Cardiac fibroblast (primary cell): ENCODE data around the gene PPRC1.

Experiments used
- DNase-seq, 2 donors: peaks; one replicate each; pipeline versions ENCODE4 v3.0.0 to v3.0.0-alpha.2; 2010; ENCODE audit warnings: low read depth in 2 of 2
- H3K4me3 ChIP-seq, 2 donors: replicated peaks in 1 of 2; 1 replicate in 1 of 2; 2 replicates in 1 of 2; pipeline ENCODE4 v1.5.1; 2011; ENCODE audit warnings: low read depth in 2 of 2, low read length in 2 of 2, mild to moderate bottlenecking in 2 of 2, moderate library complexity in 1 of 2
- CTCF ChIP-seq: IDR thresholded peaks from one replicate; pipeline ENCODE4 v1.5.1; 2011; ENCODE audit warnings: low read depth, mild to moderate bottlenecking, low read length, inconsistent platforms

PPRC1 gene

DNA sequence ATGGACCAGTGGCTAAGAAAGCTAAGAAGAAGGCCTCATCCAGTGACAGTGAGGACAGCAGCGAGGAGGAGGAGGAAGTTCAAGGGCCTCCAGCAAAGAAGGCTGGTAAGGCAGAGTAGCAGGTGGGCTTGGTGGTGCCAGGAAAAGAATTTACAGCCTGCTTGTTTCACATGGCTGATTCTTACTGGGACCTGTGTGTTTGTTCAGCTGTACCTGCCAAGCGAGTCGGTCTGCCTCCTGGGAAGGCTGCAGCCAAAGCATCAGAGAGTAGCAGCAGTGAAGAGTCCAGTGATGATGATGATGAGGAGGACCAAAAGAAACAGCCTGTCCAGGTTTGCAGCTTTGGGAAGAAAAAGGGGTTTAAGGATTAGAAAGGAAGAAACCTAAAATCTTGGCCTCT is 24.4 kb downstream of the PPRC1 start:
- DNase-seq, result no peak
- no peak overlapping the region for H3K4me3 ChIP-seq
- no peak for TF ChIP-seq CTCF

- DNase-seq, result peak in 1 of 2 donors; percentile 33
- TF ChIP-seq CTCF, result no peak
Measured at GRCh38 chr10:102159051-102159597, 26.3 kb downstream of the PPRC1 start.

GRCh38 chr10:102159831-102160230 is 27.0 kb downstream of the PPRC1 start:
- no peak for DNase-seq
- TF ChIP-seq CTCF, result no peak
- no peak overlapping the region for H3K4me3 ChIP-seq

More at GRCh38 chr10:102159051-102159597, 26.3 kb downstream of the PPRC1 start:
- no peak overlapping the region for H3K4me3 ChIP-seq

DNA sequence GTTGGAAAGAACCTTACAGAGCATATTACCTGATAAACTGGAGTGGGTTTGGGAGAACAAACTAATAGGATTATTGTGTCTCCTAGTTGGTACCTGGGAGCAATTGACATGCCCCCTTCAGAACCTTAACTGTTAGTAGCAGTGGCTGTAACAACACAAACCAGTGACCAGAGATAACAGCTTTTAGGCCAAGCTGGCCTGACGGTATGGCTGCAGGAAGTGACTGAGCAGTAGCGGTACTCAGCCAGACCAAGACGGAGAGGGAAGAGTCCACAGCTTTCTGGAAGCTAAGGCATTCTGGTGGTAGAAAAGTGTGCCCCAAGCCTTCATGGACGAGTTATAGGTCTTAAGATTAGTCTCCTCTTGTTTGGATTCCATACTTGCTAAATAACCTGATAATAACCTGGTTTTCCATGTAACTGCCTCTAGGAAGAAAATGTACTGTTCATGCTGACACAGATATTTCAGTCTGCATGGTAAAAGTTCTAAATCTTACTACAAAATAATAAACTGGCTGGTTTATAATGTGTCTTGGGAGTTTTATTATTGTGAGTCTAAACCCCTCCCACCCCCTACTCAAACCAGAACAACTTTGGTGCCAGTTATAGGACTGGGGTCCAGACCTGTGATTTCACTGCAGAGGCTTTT is 30.6 kb downstream of the PPRC1 start:
- no peak for TF ChIP-seq CTCF
- no peak for DNase-seq
- no peak overlapping the region for H3K4me3 ChIP-seq

DNA sequence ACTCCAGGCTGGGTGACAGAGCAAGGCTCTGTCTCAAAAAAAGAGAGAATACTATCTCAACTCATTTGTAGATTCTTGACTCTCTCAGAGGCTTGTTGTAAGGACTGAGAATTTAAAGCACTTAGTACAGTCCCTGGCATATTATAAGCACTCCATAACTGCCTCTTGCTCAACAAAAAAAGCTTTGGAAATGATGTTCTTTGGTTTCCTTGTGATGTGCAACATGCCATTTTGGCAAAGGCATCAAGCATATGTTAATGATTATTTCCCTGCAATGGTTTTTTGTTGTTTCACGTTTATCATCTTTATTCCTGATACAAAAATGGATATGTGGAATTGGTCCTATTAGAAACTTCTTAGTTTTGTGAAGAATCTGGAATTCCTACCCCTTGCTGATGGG is 35.0 kb downstream of the PPRC1 start:
- no peak overlapping the region for H3K4me3 ChIP-seq
- no peak for TF ChIP-seq CTCF
- DNase-seq, result no peak

DNA sequence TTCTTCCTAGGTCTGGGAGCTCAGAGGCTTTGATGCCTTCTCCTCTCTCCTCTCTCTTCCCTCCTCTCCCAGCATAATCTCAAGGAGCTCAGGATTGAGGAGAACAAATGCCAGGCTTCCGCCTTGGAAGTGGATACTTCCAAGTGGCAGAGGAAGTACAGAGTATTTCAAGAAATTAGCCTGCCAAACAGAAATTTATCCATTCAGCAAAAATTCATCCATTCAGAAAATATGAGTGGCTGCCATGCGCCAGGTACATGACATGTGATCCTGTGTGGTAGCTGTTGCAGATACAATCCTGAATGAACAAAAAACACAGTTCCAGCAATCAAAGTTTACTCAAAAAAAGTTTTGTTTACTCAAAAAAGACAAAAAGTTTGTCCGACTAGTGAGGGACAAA is 37.8 kb downstream of the PPRC1 start:
- no peak for DNase-seq
- no peak for TF ChIP-seq CTCF
- no peak overlapping the region for H3K4me3 ChIP-seq

- H3K4me3 ChIP-seq, result no peak overlapping the region
- TF ChIP-seq CTCF, result no peak
- no peak for DNase-seq
Measured at GRCh38 chr10:102172288-102172687, 39.4 kb downstream of the PPRC1 start.
